T-cell (primary cell): ENCODE data around the gene MBOAT7. TPM values are rescaled to one million over a fixed set of nuclear protein-coding genes. Genes with fewer than 3 reads are reported as not detected.
A peak's percentile ranks its signal among the peaks of the same experiment; 100 is the strongest.

Source experiments
- ATAC-seq, 4 experiments: fragments of 200-7000 bp in 3 of 4; fragments of 150-1000 bp in 1 of 4; cut with Tn5 transposase; replicated peaks in 1 of 4; 1 replicate in 3 of 4; 2 replicates in 1 of 4; pipeline ENCODE4 v1.10.0; 2021; ENCODE audit warnings: moderate library complexity in 3 of 4, mild to moderate bottlenecking in 2 of 4, moderate number of reproducible peaks in 1 of 4
- CTCF ChIA-PET, 2 donors: fragments of 300-600 bp; sonication (Branson Sonifier 250); formaldehyde crosslinking; loops; one replicate each; lab custom pipeline; 2022; ENCODE audit warnings: antibody characterized with exemption in 2 of 2; lab: Charles Lee
- POLR2A ChIA-PET, 2 donors: fragments of 300-600 bp; sonication (Branson Sonifier 250); formaldehyde crosslinking; loops; one replicate each; lab custom pipeline; 2022; ENCODE audit warnings: antibody characterized with exemption in 2 of 2; lab: Charles Lee
- DNase-seq, 35 experiments: peaks; one replicate each; pipeline versions ENCODE4 v3.0.0 to v3.0.0-alpha.2; 2013 to 2023
- H3K27ac ChIP-seq: one replicate; pipeline ENCODE4 v1.5.1; 2013; ENCODE audit warnings: low read length
- H3K27me3 ChIP-seq, 2 experiments: replicated peaks in 1 of 2; 1 replicate in 1 of 2; 2 replicates in 1 of 2; pipeline versions ENCODE4 v1.6.1 to v1.7.0; 2013; ENCODE audit warnings: low read length in 1 of 2, mixed read lengths in 1 of 2; ENCODE audit not compliant: control insufficient read depth in 2 of 2, insufficient read depth in 2 of 2; ENCODE audit errors: extremely low read depth in 1 of 2
- H3K36me3 ChIP-seq, 2 donors: 1 replicate in 1 of 2; 2 replicates in 1 of 2; pipeline versions ENCODE4 v1.6.1 to v1.7.0; 2013; ENCODE audit warnings: low read length in 1 of 2; ENCODE audit not compliant: control insufficient read depth in 2 of 2, insufficient read depth in 1 of 2; ENCODE audit errors: extremely low read depth in 1 of 2
- H3K4me1 ChIP-seq, 2 experiments: 1 replicate in 1 of 2; 2 replicates in 1 of 2; pipeline versions ENCODE4 v1.6.1 to v1.7.0; 2013; ENCODE audit warnings: low read length in 2 of 2, mixed read lengths in 1 of 2; ENCODE audit not compliant: insufficient read depth in 2 of 2, control insufficient read depth in 1 of 2; ENCODE audit errors: extremely low read depth in 1 of 2
- H3K4me3 ChIP-seq, 2 donors: 1 replicate in 1 of 2; 2 replicates in 1 of 2; pipeline versions ENCODE4 v1.5.1 to v1.7.0; 2013; ENCODE audit warnings: mild to moderate bottlenecking in 2 of 2, low read length in 1 of 2, moderate library complexity in 1 of 2; ENCODE audit not compliant: control insufficient read depth in 1 of 2; ENCODE audit errors: extremely low read depth in 1 of 2
- H3K9me3 ChIP-seq: 2 replicates; pipeline ENCODE4 v1.7.0; 2013
- H3K27ac Mint-ChIP-seq, 2 donors: one replicate each; pipeline ENCODE4 v1.8.0; 2020 to 2021; ENCODE audit warnings: mild to moderate bottlenecking in 2 of 2, mixed read lengths in 2 of 2
- H3K27me3 Mint-ChIP-seq, 2 donors: one replicate each; pipeline ENCODE4 v1.8.0; 2021 to 2022; ENCODE audit warnings: mixed read lengths in 2 of 2
- H3K36me3 Mint-ChIP-seq: one replicate; pipeline ENCODE4 v1.8.0; 2021; ENCODE audit warnings: mixed read lengths
- H3K4me1 Mint-ChIP-seq, 3 donors: one replicate each; pipeline ENCODE4 v1.8.0; 2020 to 2022; ENCODE audit warnings: mixed read lengths in 3 of 3, mild to moderate bottlenecking in 1 of 3
- H3K4me3 Mint-ChIP-seq, 3 donors: one replicate each; pipeline ENCODE4 v1.8.0; 2020 to 2022; ENCODE audit warnings: mild to moderate bottlenecking in 3 of 3, mixed read lengths in 3 of 3, moderate library complexity in 3 of 3
- H3K9me3 Mint-ChIP-seq, 3 donors: one replicate each; pipeline ENCODE4 v1.8.0; 2020 to 2022; ENCODE audit warnings: mixed read lengths in 3 of 3
- WGBS: methylation state at CpG from one replicate; pipeline ENCODE4 v1.1.5; 2013; ENCODE audit warnings: missing lambda C conversion rate; ENCODE audit not compliant: insufficient coverage; 5-methylcytosine and 5-hydroxymethylcytosine counted together
- total RNA-seq, 35 experiments: library from RNA in 6 of 35; stranded (reverse) in 6 of 35; fragments of 120-200 nt in 1 of 35; gene quantifications; one replicate each; pipeline versions ENCODE4 v1.2.1 to v1.2.4 and lab custom pipeline; 2013 to 2026

MBOAT7 gene
- total RNA-seq, 5 donors from 2014 or later (not counting 1 experiment from before 2014, with no cell fraction given) = 24.0 to 44.8 (median 38.9) TPM

GRCh38 chr19:54191011-54191810 is 1.8 kb upstream of the MBOAT7 start, which contains the start of gene TSEN34:
TSEN34 (plus strand) TSS chr19:54191308; CDS start chr19:54191365, 57 bp downstream.
- H3K4me3 Mint-ChIP-seq = peak within 1 kb of the TSS; percentile 87 to 92 (median 92)
- Histone ChIP-seq H3K27ac (peak within 1 kb of the TSS; percentile 100), H3K4me3 (peak within 1 kb of the TSS; percentile 79 to 84), H3K9me3 (no peaks in the 10 kb centered on the region), H3K36me3 (peaks cover 2 to 35% of the 10 kb centered on the region in 2 donors), H3K27me3 (no peaks in the 10 kb centered on the region), H3K4me1 (peaks cover 17 to 27% of the 10 kb centered on the region in 2 experiments)
- H3K27ac Mint-ChIP-seq = peak within 1 kb of the TSS; percentile 99 to 100
- ChIA-PET POLR2A (interaction anchor here in 1 of 2 donors (1.0 to 2.4 kb wide), 4 partner anchors 10 to 76 kb away, joined by 4 to 18 read pairs (median 6); partner anchors contain the start of genes CNOT3, RPS9 and TFPT), CTCF (interaction anchor here (0.6 to 3.2 kb wide), 6 partner anchors 7 to 54 kb away, joined by 3 to 26 read pairs (median 5); partner anchors contain the start of genes CNOT3 (in 1 of the 2), LENG1 (in 1 of the 2) and RPS9 (in 1 of the 2))
- ATAC-seq = peak; percentile 36 to 44 (median 38)
- WGBS = 2% methylated on average over 77 of the region's 77 CpGs
- no peaks in the 10 kb centered on the region for H3K27me3 Mint-ChIP-seq
- H3K36me3 Mint-ChIP-seq = peaks cover 13% of the 10 kb centered on the region
- peak in 20 of 35 experiments; percentile 75 to 94 (median 84) for DNase-seq
- peaks cover 42 to 52% (median 43%) of the 10 kb centered on the region in 3 donors for H3K4me1 Mint-ChIP-seq
- H3K9me3 Mint-ChIP-seq = no peaks in the 10 kb centered on the region

GRCh38 chr19:54190503-54191010 is 1.2 kb upstream of the MBOAT7 start:
- DNase-seq (peak; percentile 99 to 100 (median 100)), ATAC-seq (peak; percentile 64 to 67 (median 66))
- peak overlapping the region; percentile 79 to 84 for H3K4me3 ChIP-seq
- 0% methylated on average over 51 of the region's 56 CpGs for WGBS
- H3K36me3 ChIP-seq = peaks cover 2 to 34% of the 10 kb centered on the region in 2 donors
- Mint-ChIP-seq H3K27ac (peak overlapping the region; percentile 99 to 100), H3K36me3 (peaks cover 11% of the 10 kb centered on the region), H3K4me3 (peak overlapping the region; percentile 87 to 92 (median 92)), H3K27me3 (no peaks in the 10 kb centered on the region), H3K9me3 (no peaks in the 10 kb centered on the region), H3K4me1 (peaks cover 42 to 52% (median 43%) of the 10 kb centered on the region in 3 donors)
- POLR2A ChIA-PET = interaction anchor here in 1 of 2 donors (1.0 to 2.4 kb wide), 4 partner anchors 10 to 76 kb away, joined by 4 to 18 read pairs (median 6); partner anchors contain the start of genes CNOT3, RPS9 and TFPT
- peaks cover 17 to 27% of the 10 kb centered on the region in 2 experiments for H3K4me1 ChIP-seq
- H3K27ac ChIP-seq = peak overlapping the region; percentile 100
- CTCF ChIA-PET = interaction anchor here in 1 of 2 donors (1.0 to 3.2 kb wide), 5 partner anchors 8 to 53 kb away, joined by 3 to 26 read pairs (median 5); partner anchors contain the start of genes CNOT3 and LENG1
- H3K27me3 ChIP-seq = no peaks in the 10 kb centered on the region
- no peaks in the 10 kb centered on the region for H3K9me3 ChIP-seq

GRCh38 chr19:54189735-54190502 is 539 bp upstream of the MBOAT7 start:
- ATAC-seq (peak; percentile 58 to 64 (median 61)), DNase-seq (peak; percentile 99 to 100 (median 100))
- ChIA-PET POLR2A (interaction anchor here (0.6 to 2.4 kb wide), 13 partner anchors 9 to 1464 kb away, joined by 3 to 30 read pairs (median 5); partner anchors contain the start of genes RPS9 (in 2 of the 2), CNOT3 (in 1 of the 2), LENG1 (in 1 of the 2) and MYADM (in 1 of the 2)), CTCF (interaction anchor here in 1 of 2 donors (0.9 to 3.2 kb wide), 12 partner anchors 9 to 1464 kb away, joined by 3 to 26 read pairs (median 4); partner anchors contain the start of genes CNOT3, LENG1 and RPS9)
- Mint-ChIP-seq H3K27ac (peak overlapping the region; percentile 99 to 100), H3K4me3 (peak overlapping the region; percentile 87 to 92 (median 92)), H3K9me3 (no peaks in the 10 kb centered on the region), H3K27me3 (no peaks in the 10 kb centered on the region), H3K36me3 (peaks cover 7% of the 10 kb centered on the region), H3K4me1 (peaks cover 42 to 52% (median 43%) of the 10 kb centered on the region in 3 donors)
- Histone ChIP-seq H3K4me1 (peaks cover 17 to 27% of the 10 kb centered on the region in 2 experiments), H3K36me3 (peaks cover 2 to 30% of the 10 kb centered on the region in 2 donors), H3K9me3 (no peaks in the 10 kb centered on the region), H3K27me3 (no peaks in the 10 kb centered on the region), H3K4me3 (peak overlapping the region; percentile 67 to 84), H3K27ac (peak overlapping the region; percentile 100)
- WGBS = 0% methylated on average over 64 of the region's 65 CpGs

- ChIA-PET CTCF (interaction anchor here in 1 of 2 donors (0.6 to 1.7 kb wide), 6 partner anchors 11 to 1466 kb away, joined by 3 to 12 read pairs (median 4); no protein-coding TSS in a partner anchor), POLR2A (interaction anchor here (0.7 to 1.2 kb wide), 2 partner anchors 29 to 44 kb away, joined by 3 to 6 read pairs; partner anchors contain the start of gene LENG1 (in 1 of the 2))
- H3K27me3 ChIP-seq = no peaks in the 10 kb centered on the region
- Mint-ChIP-seq H3K27ac (peak overlapping the region; percentile 76 to 78), H3K9me3 (no peaks in the 10 kb centered on the region), H3K4me3 (peak overlapping the region; percentile 78 to 92 (median 92)), H3K36me3 (peaks cover 5% of the 10 kb centered on the region), H3K27me3 (no peaks in the 10 kb centered on the region), H3K4me1 (peaks cover 39 to 49% (median 41%) of the 10 kb centered on the region in 3 donors)
- ATAC-seq (no peak), DNase-seq (peak in 10 of 35 experiments; percentile 18 to 57 (median 36))
- H3K9me3 ChIP-seq = no peaks in the 10 kb centered on the region
- peak overlapping the region; percentile 62 for H3K27ac ChIP-seq
- 27% methylated on average over 7 of the region's 12 CpGs for WGBS
- peak overlapping the region; percentile 53 to 67 for H3K4me3 ChIP-seq
- H3K4me1 ChIP-seq = peaks cover 17 to 27% of the 10 kb centered on the region in 2 experiments
- peaks cover 2 to 17% of the 10 kb centered on the region in 2 donors for H3K36me3 ChIP-seq
Observed at GRCh38 chr19:54188215-54188871, 1.0 kb downstream of the MBOAT7 start.

- no peak for ATAC-seq
- Mint-ChIP-seq H3K36me3 (no peaks in the 10 kb centered on the region), H3K9me3 (no peaks in the 10 kb centered on the region), H3K27me3 (no peaks in the 10 kb centered on the region), H3K4me1 (peaks cover 26 to 35% (median 28%) of the 10 kb centered on the region in 3 donors), H3K4me3 (peak overlapping the region; percentile 78 to 92 (median 92)), H3K27ac (peak overlapping the region; percentile 6 to 84)
- Histone ChIP-seq H3K4me3 (no peak overlapping the region), H3K9me3 (no peaks in the 10 kb centered on the region), H3K27ac (no peak overlapping the region), H3K36me3 (peaks cover 2 to 8% of the 10 kb centered on the region in 2 donors), H3K27me3 (no peaks in the 10 kb centered on the region), H3K4me1 (peaks cover 15 to 20% of the 10 kb centered on the region in 2 experiments)
- ChIA-PET POLR2A (no interaction called here), CTCF (interaction anchor here in 1 of 2 donors (0.6 to 0.7 kb wide), 2 partner anchors 26 to 28 kb away, joined by 4 to 7 read pairs; partner anchors contain the start of gene LENG1)
- DNase-seq = no peak
- WGBS = 96% methylated on average over 7 of the region's 11 CpGs
Observed at GRCh38 chr19:54186934-54187381, 2.4 kb downstream of the MBOAT7 start.
